GOT3 (cell line): ENCODE data around the gene KRT76.
"Not testable (repeated sequence)": the region's sequence is repeated elsewhere in the genome, so short reads cannot be mapped to it uniquely, and the experiment has no call there.

Experiments used
- DNase-seq: peaks from one replicate; lab custom pipeline; 2025; ENCODE audit warnings: mixed read lengths; lab: John Stamatoyannopoulos, UW

Gene KRT76

GRCh38 chr12:52797529-52797894 lies 20.4 kb upstream of the KRT76 start:
- DNase-seq = no peak

GRCh38 chr12:52796839-52797528 lies 19.8 kb upstream of the KRT76 start:
- no peak for DNase-seq

DNA sequence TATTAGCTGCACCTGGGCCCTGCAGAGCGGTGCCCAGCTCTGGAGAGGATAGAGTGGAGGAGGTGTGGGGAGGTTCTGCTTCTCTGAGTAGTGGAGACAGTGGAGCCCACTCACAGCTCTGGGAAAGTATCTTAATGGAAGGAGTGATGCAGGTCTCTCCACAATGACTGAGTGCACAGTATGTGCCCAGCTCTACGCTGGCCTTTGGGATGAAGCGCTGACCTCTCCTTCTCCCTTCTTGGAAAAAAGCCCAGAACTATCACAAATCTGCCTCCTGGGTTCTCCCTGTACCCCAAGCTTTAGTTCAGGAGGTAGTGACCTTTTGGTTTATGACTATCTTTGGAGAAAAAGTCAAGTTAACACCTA lies 19.3 kb upstream of the KRT76 start:
- no peak for DNase-seq

GRCh38 chr12:52795694-52796428 lies 18.7 kb upstream of the KRT76 start, which contains the start of gene KRT3:
TSS of gene KRT3 (minus strand) at chr12:52796117. CDS start at chr12:52796042, 75 bp downstream.
- DNase-seq = no peak

- DNase-seq = not testable (repeated sequence)
These were observed 18.2 kb upstream of the KRT76 start for GRCh38 chr12:52795332-52795674.

- no peak for DNase-seq
These were observed 17.6 kb upstream of the KRT76 start for GRCh38 chr12:52794479-52795331.

DNA sequence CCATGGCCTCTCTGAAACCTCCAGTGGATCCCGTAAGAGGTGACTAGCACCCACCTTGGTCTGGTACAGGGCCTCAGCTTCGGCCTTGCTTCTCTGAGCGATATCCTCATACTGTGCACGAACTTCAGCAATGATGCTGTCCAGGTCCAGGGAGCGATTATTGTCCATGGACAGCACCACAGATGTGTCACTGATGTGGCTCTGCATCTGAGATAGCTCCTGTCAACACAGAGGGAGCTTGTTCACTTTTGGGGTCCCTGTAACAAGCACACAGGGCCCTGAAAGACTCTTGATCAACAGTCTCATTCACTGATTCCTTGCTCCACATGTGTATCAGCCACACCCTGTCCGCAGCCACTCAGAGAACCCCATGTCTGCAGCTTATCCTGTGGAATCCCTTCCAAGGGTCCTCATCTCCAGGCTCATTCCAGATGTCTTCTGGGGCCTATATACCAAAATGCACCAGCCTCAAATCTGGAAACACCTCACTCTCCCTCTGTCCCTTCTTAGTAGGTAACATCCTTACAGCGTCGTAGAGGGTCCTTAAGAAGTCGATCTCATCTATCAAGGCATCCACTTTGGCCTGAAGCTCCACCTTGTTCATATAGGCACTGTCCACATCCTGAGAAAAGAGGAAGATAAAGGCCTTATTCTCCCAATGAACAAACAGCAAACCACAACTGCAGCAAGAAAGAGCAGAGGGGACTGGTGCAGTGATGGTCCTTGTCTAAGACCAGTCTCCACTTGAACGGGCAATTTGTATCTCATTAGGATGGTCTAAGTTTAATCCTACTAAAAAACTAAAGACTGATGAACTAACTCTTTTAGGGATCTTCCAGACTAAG lies 15.3 kb upstream of the KRT76 start:
- no peak for DNase-seq

- no peak for DNase-seq
These were observed 14.4 kb upstream of the KRT76 start for GRCh38 chr12:52791271-52792184.

GRCh38 chr12:52790427-52791270 lies 13.5 kb upstream of the KRT76 start:
- no peak for DNase-seq

DNA sequence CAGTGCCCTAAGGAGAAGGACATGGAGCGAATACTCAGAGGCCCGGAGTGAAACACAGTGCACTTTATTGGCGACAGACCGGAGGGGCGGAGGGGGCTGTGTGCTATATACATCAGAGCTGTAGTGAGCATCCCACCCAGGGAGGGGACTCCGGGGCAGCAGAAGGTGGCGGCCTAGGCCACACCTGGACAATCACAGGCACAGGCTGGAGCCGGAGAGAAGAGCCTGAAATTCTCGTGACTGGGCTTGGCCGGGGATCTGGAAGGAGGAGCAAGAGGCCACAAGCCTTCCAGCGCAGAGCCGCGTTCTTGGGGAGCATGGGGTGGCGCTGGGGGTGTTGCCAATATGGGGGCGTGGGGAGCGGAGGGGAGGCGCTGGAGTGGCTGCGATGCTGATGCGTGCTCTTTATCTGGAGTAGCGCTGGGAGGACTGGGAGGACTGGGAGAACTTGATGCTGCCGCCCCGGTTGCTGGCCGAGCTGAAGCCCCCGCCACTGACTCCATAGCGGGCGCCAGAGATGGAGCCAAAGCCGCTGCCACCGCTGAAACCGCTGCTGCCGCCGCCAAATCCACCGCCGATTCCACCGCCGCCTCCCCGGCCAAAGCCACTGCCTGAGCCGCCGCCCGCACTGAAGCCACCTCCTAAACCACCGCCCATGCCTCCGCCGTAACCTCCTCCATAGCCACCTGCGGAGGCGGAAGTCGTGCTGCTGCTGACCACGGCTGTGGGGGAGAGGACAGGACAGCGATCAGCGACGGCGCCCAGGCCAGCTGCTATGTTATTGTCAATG lies 12.7 kb upstream of the KRT76 start:
- no peak for DNase-seq

- no peak for DNase-seq
These were observed 11.9 kb upstream of the KRT76 start for GRCh38 chr12:52788876-52789636.

- DNase-seq = no peak
These were observed 11.2 kb upstream of the KRT76 start for GRCh38 chr12:52788192-52788875.

GRCh38 chr12:52787324-52788191 lies 10.4 kb upstream of the KRT76 start:
- no peak for DNase-seq

GRCh38 chr12:52784909-52785308 lies 7.8 kb upstream of the KRT76 start:
- DNase-seq = no peak

DNA sequence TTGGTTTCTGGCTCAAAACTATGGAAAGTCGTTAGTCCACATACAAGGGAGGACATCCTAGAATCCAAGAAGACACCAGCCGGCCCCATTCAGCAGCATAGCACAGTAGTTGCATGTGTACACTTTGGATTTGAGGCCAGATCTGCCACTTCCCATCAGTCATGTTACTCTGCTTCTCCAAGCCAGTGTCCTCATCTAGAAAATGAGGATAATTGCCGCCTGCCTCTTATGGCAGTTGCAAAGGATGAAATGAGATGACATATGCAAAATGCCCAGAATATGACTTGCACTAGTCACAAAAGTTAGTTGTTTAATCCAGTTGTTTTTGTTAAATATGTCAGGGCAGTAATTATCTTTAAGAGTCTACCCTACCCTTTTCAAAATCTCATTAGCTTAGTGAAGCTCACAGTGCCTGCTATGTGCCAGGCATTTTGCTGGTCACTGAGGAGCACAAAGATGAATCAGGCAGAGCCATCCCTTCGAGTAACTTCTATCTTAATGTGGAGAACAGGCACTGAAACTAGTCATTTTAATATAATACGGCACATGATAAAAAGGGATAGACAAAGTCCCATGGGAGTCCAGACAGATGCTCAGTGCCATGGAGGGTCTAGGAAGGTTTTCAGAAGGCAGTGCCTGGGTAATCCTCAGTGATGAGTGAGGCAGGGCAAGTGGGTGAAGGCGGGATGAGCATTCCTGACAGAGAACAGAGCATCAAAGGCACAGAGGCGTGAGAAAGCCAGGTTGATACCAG lies 6.6 kb upstream of the KRT76 start:
- DNase-seq = no peak

DNA sequence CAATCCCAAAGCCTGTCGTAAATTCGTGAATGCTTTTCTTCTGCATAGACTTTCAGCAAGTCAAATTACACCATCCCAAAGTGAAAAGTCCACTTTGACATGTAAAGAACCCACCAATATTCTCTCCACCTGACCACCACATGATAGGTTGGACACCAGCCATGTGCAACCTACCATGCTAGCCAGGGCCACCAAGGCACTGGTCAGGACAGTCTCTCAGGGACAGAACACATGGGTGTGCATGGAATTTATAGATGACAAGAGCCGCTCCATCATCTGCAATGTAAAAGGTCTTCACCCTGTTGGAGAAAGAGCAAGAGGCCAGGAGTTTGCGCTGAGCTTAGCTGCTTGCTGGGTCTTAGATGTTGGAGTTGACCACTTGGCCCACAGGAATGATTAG lies 5.4 kb upstream of the KRT76 start:
- DNase-seq = no peak
